Astrocyte (in vitro differentiated cells and primary cell): ENCODE data around the gene CCDC9.

Source experiments
- CTCF ChIP-seq: IDR thresholded peaks from 2 replicates; pipeline ENCODE4 v1.5.1; 2011; ENCODE audit warnings: low read depth, mild to moderate bottlenecking, inconsistent platforms, low read length, moderate library complexity; ENCODE audit not compliant: insufficient read depth
- EZH2 ChIP-seq: IDR thresholded peaks from 2 replicates; pipeline ENCODE4 v1.6.1; 2012; ENCODE audit warnings: mild to moderate bottlenecking, low read length, inconsistent platforms; ENCODE audit not compliant: insufficient read depth

- TF ChIP-seq CTCF (no peak), EZH2 (no peak)
Measured at GRCh38 chr19:47269596-47269995, 13.3 kb downstream of the CCDC9 start.
